H9 (cell line): ENCODE measurements around the gene MCOLN3. TPM values are rescaled to one million over a fixed set of nuclear protein-coding genes. Genes with fewer than 3 reads are reported as not detected.

Experiments
- DNase-seq: peaks from one replicate; pipeline ENCODE4 v3.0.0-alpha.2; 2017
- H2AFZ ChIP-seq: one replicate; pipeline ENCODE4 v1.6.1; 2013; ENCODE audit warnings: mild to moderate bottlenecking, low read length, control low read depth, moderate library complexity
- H2AK5ac ChIP-seq: 2 replicates; pipeline ENCODE4 v1.6.1; 2013; ENCODE audit warnings: low read length, control low read depth, mixed read lengths; ENCODE audit not compliant: insufficient read length
- H2BK120ac ChIP-seq: one replicate; pipeline ENCODE4 v1.6.1; 2013; ENCODE audit warnings: low read depth, mild to moderate bottlenecking, low read length, control low read depth, inconsistent platforms; ENCODE audit not compliant: poor library complexity, severe bottlenecking
- H2BK12ac ChIP-seq: 2 replicates; pipeline ENCODE4 v1.6.1; 2013; ENCODE audit warnings: low read length, control low read depth, mixed read lengths, low read depth; ENCODE audit not compliant: insufficient read length
- H2BK15ac ChIP-seq: 2 replicates; pipeline ENCODE4 v1.6.1; 2013; ENCODE audit warnings: low read depth, low read length, control low read depth
- H2BK20ac ChIP-seq: one replicate; pipeline ENCODE4 v1.6.1; 2013; ENCODE audit warnings: low read depth, mild to moderate bottlenecking, low read length, control low read depth, inconsistent platforms; ENCODE audit not compliant: poor library complexity, severe bottlenecking
- H2BK5ac ChIP-seq: 2 replicates; pipeline ENCODE4 v1.6.1; 2013; ENCODE audit warnings: low read length, control low read depth, mixed read lengths; ENCODE audit not compliant: insufficient read length
- H3K14ac ChIP-seq: 2 replicates; pipeline ENCODE4 v1.6.1; 2013; ENCODE audit warnings: low read length, control low read depth; ENCODE audit not compliant: insufficient read depth
- H3K18ac ChIP-seq: 2 replicates; pipeline ENCODE4 v1.6.1; 2013; ENCODE audit warnings: low read depth, mild to moderate bottlenecking, mixed read lengths, low read length, control low read depth; ENCODE audit not compliant: insufficient read length
- H3K23ac ChIP-seq: 2 replicates; pipeline ENCODE4 v1.6.1; 2013; ENCODE audit warnings: low read length, control low read depth, mixed read lengths, low read depth; ENCODE audit not compliant: insufficient read length
- H3K23me2 ChIP-seq: 2 replicates; pipeline ENCODE4 v1.6.1; 2013; ENCODE audit warnings: low read depth, mild to moderate bottlenecking, mixed read lengths, low read length, control low read depth; ENCODE audit not compliant: insufficient read length, poor library complexity, severe bottlenecking
- H3K27ac ChIP-seq: 2 replicates; pipeline ENCODE4 v1.5.1; 2013; ENCODE audit warnings: low read length, control low read depth, mixed read lengths, low read depth; ENCODE audit not compliant: insufficient read length
- H3K27me3 ChIP-seq: 2 replicates; pipeline ENCODE4 v1.6.1; 2013; ENCODE audit warnings: low read length, control low read depth, inconsistent platforms; ENCODE audit not compliant: insufficient read depth
- H3K4ac ChIP-seq: 2 replicates; pipeline ENCODE4 v1.6.1; 2013; ENCODE audit warnings: low read depth, mild to moderate bottlenecking, control low read depth, inconsistent platforms, low read length, moderate library complexity
- H3K4me1 ChIP-seq: 2 replicates; pipeline ENCODE4 v1.6.1; 2013; ENCODE audit warnings: low read length, control low read depth, inconsistent platforms; ENCODE audit not compliant: insufficient read depth
- H3K4me2 ChIP-seq: 2 replicates; pipeline ENCODE4 v1.6.1; 2013; ENCODE audit warnings: low read length, control low read depth, mixed read lengths; ENCODE audit not compliant: insufficient read length, insufficient read depth
- H3K56ac ChIP-seq: 2 replicates; pipeline ENCODE4 v1.6.1; 2013; ENCODE audit warnings: low read depth, mild to moderate bottlenecking, mixed read lengths, low read length, control low read depth; ENCODE audit not compliant: insufficient read length
- H3K79me1 ChIP-seq: 2 replicates; pipeline ENCODE4 v1.6.1; 2013; ENCODE audit warnings: low read depth, mild to moderate bottlenecking, moderate library complexity, low read length, control low read depth, inconsistent platforms; ENCODE audit not compliant: insufficient read depth, poor library complexity, severe bottlenecking
- H3K79me2 ChIP-seq: 2 replicates; pipeline ENCODE4 v1.6.1; 2013; ENCODE audit warnings: low read length, control low read depth, inconsistent platforms; ENCODE audit not compliant: insufficient read depth
- H3K9ac ChIP-seq: 2 replicates; pipeline ENCODE4 v1.6.1; 2013; ENCODE audit warnings: low read length, control low read depth, mixed read lengths; ENCODE audit not compliant: insufficient read length; ENCODE audit errors: extremely low read depth
- H3K9me3 ChIP-seq: one replicate; pipeline ENCODE4 v1.6.1; 2013; ENCODE audit warnings: low read depth, low read length, inconsistent platforms; ENCODE audit not compliant: control insufficient read depth
- H3T11ph ChIP-seq: one replicate; pipeline ENCODE4 v1.6.1; 2013; ENCODE audit warnings: mild to moderate bottlenecking, low read length, control low read depth, inconsistent platforms
- H4K20me1 ChIP-seq: one replicate; pipeline ENCODE4 v1.6.1; 2013; ENCODE audit not compliant: control insufficient read depth, insufficient read length, insufficient read depth
- H4K5ac ChIP-seq: 2 replicates; pipeline ENCODE4 v1.6.1; 2013; ENCODE audit warnings: low read depth, mild to moderate bottlenecking, mixed read lengths, low read length, control low read depth; ENCODE audit not compliant: insufficient read length
- H4K8ac ChIP-seq: replicated peaks from 2 replicates; pipeline ENCODE4 v1.6.1; 2013; ENCODE audit warnings: low read length, control low read depth, mixed read lengths, low read depth; ENCODE audit not compliant: insufficient read length
- H4K91ac ChIP-seq: 2 replicates; pipeline ENCODE4 v1.6.1; 2013; ENCODE audit warnings: low read depth, mild to moderate bottlenecking, moderate library complexity, mixed read lengths, low read length, control low read depth; ENCODE audit not compliant: insufficient read length
- H3K27ac Mint-ChIP-seq, 3 experiments: 2 replicates in 2 of 3; 3 replicates in 1 of 3; pipeline ENCODE4 v1.8.0; 2020 to 2021; ENCODE audit warnings: mixed read lengths in 3 of 3, mild to moderate bottlenecking in 1 of 3, moderate library complexity in 1 of 3
- H3K27me3 Mint-ChIP-seq: 2 replicates; pipeline ENCODE4 v1.8.0; 2021; ENCODE audit warnings: low read depth, mild to moderate bottlenecking, moderate library complexity, mixed read lengths
- H3K36me3 Mint-ChIP-seq, 3 experiments: 2 replicates in 2 of 3; 3 replicates in 1 of 3; pipeline ENCODE4 v1.8.0; 2020 to 2021; ENCODE audit warnings: low read depth in 3 of 3, mixed read lengths in 3 of 3; ENCODE audit not compliant: insufficient read depth in 1 of 3
- H3K4me1 Mint-ChIP-seq, 2 experiments: 2 replicates each; pipeline ENCODE4 v1.8.0; 2020; ENCODE audit warnings: mixed read lengths in 2 of 2
- H3K4me3 Mint-ChIP-seq, 2 experiments: 2 replicates in 1 of 2; 3 replicates in 1 of 2; pipeline ENCODE4 v1.8.0; 2020 to 2021; ENCODE audit warnings: mild to moderate bottlenecking in 2 of 2, mixed read lengths in 2 of 2, moderate library complexity in 1 of 2
- H3K9me3 Mint-ChIP-seq, 2 experiments: 2 replicates in 1 of 2; 3 replicates in 1 of 2; pipeline ENCODE4 v1.8.0; 2020; ENCODE audit warnings: mild to moderate bottlenecking in 2 of 2, mixed read lengths in 2 of 2, moderate library complexity in 1 of 2
- CTCF ChIP-seq: fragments of 200-600 bp; sonication (generic); conservative IDR thresholded peaks from 3 replicates; pipeline ENCODE4 v1.8.0; 2021; ENCODE audit warnings: antibody characterized with exemption, mild to moderate bottlenecking
- WGBS: extraction: QIAGEN DNeasy Blood & Tissue Kit; methylation state at CpG from one replicate; pipeline ENCODE4 v1.1.7; 2013; ENCODE audit warnings: missing lambda C conversion rate, low lambda C conversion rate, mixed read lengths; ENCODE audit not compliant: insufficient read length; ENCODE audit errors: extremely low coverage; 5-methylcytosine and 5-hydroxymethylcytosine counted together
- total RNA-seq: library from RNA; stranded (reverse); gene quantifications from 2 replicates; pipeline ENCODE4 v1.2.1, GENCODE V29; 2021

Gene MCOLN3
- total RNA-seq, 1 experiment from 2014 or later: 10.8 TPM

GRCh38 chr1:85088408-85088784, 40.1 kb upstream of the MCOLN3 start:
- Histone ChIP-seq H4K20me1 (no peaks in the 10 kb centered on the region), H2AK5ac (no peak overlapping the region), H3T11ph (no peak overlapping the region), H3K23ac (no peak overlapping the region), H2BK20ac (no peak overlapping the region), H2AFZ (no peak overlapping the region), H3K9ac (no peak overlapping the region), H3K56ac (no peak overlapping the region), H3K27me3 (no peaks in the 10 kb centered on the region), H3K4me2 (no peak overlapping the region), H4K91ac (no peak overlapping the region), H4K8ac (no peak overlapping the region), H3K23me2 (no peaks in the 10 kb centered on the region), H3K27ac (no peak overlapping the region), H2BK5ac (no peak overlapping the region), H3K4me1 (no peaks in the 10 kb centered on the region), H2BK12ac (no peak overlapping the region), H2BK120ac (no peak overlapping the region), H3K14ac (no peak overlapping the region), H3K9me3 (no peaks in the 10 kb centered on the region), H3K79me1 (no peaks in the 10 kb centered on the region), H3K18ac (no peak overlapping the region), H3K4ac (no peak overlapping the region), H4K5ac (no peak overlapping the region), H2BK15ac (no peak overlapping the region), H3K79me2 (no peaks in the 10 kb centered on the region)
- no peak overlapping the region for H3K4me3 Mint-ChIP-seq
- H3K36me3 Mint-ChIP-seq: no peaks in the 10 kb centered on the region
- TF ChIP-seq CTCF: no peak
- no peak for DNase-seq
- no peaks in the 10 kb centered on the region for H3K27me3 Mint-ChIP-seq
- H3K27ac Mint-ChIP-seq: no peak overlapping the region
- H3K4me1 Mint-ChIP-seq: peaks cover 5% of the 10 kb centered on the region in 2 experiments; a peak in 3 of 4 replicates
- no peaks in the 10 kb centered on the region for H3K9me3 Mint-ChIP-seq
- WGBS: no CpG with 5 or more reads among the region's 2 CpGs
